OCI-LY1 (cell line): ENCODE results near the gene CLASP2.

Source experiments
- CTCF ChIP-seq: fragments of 200-600 bp; sonication (generic), shearing (Covaris generic); IDR thresholded peaks from 2 replicates; pipeline ENCODE4 v1.5.1; 2017; ENCODE audit warnings: mild to moderate bottlenecking, antibody characterized with exemption, low read length, moderate library complexity, mixed read lengths
- EZH2 ChIP-seq: fragments of 200-600 bp; sonication (generic), shearing (Covaris generic); IDR thresholded peaks from 2 replicates; pipeline ENCODE4 v1.8.0; 2017; ENCODE audit warnings: borderline replicate concordance, mixed run types, mild to moderate bottlenecking, antibody characterized with exemption, low read length, moderate library complexity, mixed read lengths

GRCh38 chr3:33447958-33448357 lies 270.1 kb downstream of the CLASP2 start:
- TF ChIP-seq CTCF (no peak), EZH2 (no peak)
